Measurements from ENCODE around the gene SPC25.

DNA sequence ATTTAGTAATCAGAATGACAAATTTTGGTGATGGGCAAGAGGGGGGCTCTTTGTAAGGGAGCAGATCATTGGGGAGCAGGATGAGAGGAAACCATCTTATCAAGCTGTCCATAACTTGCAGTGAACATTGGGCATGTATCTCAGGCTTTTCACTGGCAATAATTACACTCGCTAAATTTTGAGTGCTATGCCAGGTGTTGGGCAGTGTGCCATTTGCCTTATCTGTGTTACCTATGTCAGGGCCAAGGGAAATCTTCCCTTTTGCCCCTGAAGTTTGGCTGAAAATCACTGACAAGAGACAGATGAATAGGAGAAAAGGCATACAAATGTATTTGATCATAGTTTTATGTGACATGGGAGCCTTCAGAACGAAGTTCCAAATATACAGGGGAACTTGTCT lies 48.8 kb downstream of the SPC25 start:
- TF ChIP-seq, protein P1, sequence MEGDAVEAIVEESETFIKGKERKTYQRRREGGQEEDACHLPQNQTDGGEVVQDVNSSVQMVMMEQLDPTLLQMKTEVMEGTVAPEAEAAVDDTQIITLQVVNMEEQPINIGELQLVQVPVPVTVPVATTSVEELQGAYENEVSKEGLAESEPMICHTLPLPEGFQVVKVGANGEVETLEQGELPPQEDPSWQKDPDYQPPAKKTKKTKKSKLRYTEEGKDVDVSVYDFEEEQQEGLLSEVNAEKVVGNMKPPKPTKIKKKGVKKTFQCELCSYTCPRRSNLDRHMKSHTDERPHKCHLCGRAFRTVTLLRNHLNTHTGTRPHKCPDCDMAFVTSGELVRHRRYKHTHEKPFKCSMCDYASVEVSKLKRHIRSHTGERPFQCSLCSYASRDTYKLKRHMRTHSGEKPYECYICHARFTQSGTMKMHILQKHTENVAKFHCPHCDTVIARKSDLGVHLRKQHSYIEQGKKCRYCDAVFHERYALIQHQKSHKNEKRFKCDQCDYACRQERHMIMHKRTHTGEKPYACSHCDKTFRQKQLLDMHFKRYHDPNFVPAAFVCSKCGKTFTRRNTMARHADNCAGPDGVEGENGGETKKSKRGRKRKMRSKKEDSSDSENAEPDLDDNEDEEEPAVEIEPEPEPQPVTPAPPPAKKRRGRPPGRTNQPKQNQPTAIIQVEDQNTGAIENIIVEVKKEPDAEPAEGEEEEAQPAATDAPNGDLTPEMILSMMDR (IDR thresholded peaks at IDR 0.05), result no peak
- TF ChIP-seq EP300 (IDR thresholded peaks at IDR 0.05; ENCODE audit: low read depth) (no peak), POLR2A (IDR thresholded peaks at IDR 0.05) (no peak)

All from transverse colon (tissue), 3 donors.